A549 treated with DMSO at 1 μM for 4 hours (cell line): Measurements from ENCODE around the gene FCER2. TPM values are rescaled to one million over a fixed set of nuclear protein-coding genes. Genes with fewer than 3 reads are reported as not detected.

Source experiments
- total RNA-seq: library from RNA; stranded (reverse); fragments of 200-300 nt; extraction: Qiagen RNA extraction; gene quantifications from 5 replicates; pipeline ENCODE4 v1.2.3, GENCODE V29; 2022; ENCODE audit warnings: low read depth

Gene FCER2
- total RNA-seq = not detected in 5 replicates

DNA sequence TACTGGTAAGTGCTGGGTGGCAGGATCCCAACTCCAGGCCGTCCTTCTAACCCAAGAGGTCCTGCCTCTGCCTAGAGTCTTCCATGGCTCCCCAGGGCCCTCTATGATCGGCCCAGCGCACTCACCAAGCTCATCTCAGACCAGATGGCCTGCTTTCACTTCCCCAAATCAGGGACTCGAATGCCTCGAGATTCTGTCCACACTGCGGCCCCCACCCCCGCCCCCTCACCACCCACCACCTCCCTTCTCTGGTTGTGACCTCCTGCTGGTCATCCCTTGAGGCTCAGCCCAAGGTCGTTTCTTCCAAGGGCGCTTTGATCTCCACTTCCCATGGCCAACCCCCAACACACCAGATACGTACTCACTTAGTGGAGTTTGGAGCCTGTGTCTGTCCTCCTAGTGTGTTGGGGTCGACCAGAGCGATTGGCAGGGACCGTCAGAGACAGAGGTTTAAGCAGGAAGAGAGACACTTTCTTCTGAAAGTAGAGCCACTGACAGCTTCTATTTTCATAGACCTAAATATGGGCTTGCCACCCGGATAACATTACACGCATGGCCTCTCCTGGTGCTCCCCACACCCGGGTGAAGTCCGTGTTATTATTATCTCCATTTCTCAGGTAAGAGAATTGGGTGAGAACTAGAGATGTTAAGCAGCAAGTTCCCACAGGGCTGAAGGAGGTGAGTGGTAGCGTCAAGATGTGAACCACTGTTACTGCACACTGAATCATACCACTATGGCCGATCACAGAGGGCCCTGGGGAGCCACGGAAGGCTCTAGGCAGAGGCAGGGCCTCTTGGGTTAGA, at the start of gene FCER2:
TSS of gene FCER2 (minus strand) at position 478 of the 804 bp plus-strand sequence. CDS start 2,371 bp downstream, outside the sequence.

DNA sequence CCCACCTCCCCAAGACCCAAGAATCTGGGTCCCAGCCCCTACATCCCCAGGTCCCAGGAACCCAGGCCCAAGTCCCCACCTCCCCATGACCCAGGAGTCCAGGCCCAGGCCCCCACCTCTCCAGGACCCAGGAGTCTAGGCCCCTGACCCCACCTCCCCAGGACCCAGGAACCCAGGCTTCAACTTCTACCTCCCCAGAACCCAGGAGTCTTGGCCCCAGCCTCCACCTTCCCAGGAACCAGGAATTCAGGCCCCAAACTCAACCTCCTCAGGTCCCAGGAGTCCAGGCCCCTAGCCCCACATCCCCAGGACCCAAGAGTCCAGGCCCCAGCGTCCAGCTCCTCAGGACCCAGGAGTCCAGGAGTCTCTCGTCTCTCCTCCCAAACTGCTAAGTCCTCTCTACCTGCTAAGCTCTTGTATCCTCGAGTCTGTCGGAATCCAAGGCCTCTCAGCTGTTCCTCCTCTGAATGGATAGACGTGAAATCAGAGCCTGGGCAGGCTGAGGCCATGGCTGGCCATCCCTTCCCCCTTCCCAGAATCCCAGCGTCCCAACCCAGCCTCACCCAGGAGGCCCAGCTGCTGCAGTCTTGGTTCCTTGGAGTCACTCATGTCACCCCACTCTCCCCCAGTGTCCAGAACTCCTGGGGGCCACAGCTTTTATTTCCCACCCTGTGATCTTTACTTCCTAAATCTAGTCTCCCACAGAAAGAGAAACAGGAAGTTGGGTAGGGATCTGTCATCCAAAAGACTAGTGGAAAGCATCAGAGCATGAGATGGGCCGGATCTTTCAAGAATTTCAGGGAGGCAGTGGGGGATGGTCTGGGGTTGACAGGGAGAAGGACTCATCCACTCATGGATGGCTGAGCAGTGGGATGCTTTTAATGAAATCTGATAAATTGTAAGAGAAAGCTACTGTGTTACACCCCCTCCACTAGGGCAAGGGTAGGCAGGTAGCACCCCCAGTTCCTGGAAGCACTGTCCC, 45.3 kb upstream of the FCER2 start, which contains the start of gene CD209:
TSS of gene CD209 (minus strand) at position 632 of the 982 bp plus-strand sequence. CDS start at position 609, 23 bp downstream.

GRCh38 chr19:7732045-7732444, 30.1 kb upstream of the FCER2 start, which contains the start of gene CLEC4G:
Gene CLEC4G (minus strand): TSS chr19:7732110. CDS start chr19:7732102, 8 bp downstream.

DNA sequence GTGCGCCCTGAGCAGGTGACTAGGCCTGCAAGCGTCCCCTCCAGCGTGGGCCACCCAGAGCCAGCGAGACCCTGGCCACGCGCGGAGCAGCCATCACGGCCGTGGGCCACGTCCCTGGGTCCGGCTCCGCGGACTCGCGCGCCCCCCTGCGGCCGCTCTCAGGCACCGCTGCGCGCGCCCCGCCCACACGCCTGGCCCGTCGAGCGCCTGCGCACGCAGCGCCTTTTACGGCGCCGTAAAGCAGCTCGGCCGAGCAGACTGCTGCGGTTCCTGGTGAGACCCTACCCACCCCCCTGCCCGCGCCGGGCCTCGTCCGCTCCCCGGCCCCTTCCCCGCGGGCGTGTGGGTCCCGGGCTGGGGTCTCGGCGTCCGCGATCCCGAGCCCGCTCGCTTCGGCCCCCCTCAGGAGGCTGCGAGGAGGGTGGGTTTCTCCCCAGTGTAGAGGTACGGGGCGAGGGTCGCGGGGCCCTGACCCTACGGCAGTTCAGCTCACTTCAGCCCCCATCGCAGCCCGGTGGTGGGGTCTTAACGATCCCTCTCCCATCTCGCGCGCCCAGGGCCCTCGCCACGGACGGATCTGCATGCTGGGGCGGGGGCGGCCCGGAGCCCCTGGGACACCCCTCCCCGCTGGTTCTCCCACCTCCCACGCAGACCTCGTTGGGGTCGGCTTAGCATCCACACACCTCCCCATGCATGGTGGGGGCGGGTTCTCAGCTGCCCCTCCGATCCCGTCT, 21.2 kb downstream of the FCER2 start, which contains the start of gene TRAPPC5:
TSS of gene TRAPPC5 (plus strand) at position 228 of the 734 bp plus-strand sequence. CDS start 1,421 bp downstream, outside the sequence.

DNA sequence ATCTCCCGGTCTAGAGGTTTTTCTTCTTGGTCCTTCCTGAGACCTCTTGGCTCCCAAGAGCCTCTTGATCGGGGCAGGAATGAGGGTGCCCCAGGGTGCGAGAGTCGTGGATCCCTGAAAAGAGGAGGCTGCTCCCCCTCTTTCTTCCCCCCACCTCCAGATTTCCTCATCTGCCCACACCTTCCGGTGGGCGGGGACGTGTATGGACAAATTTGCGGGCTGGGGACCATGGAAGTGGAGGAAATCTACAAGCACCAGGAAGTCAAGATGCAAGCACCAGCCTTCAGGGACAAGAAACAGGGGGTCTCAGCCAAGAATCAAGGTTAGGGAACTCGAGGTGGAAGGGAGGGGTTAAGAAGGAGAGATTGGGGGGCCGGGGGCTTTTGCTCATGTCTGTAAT, 25.1 kb downstream of the FCER2 start, which contains the start of gene MCEMP1:
TSS of gene MCEMP1 (plus strand) at position 237 of the 400 bp plus-strand sequence. CDS start at position 268, 31 bp downstream.

DNA sequence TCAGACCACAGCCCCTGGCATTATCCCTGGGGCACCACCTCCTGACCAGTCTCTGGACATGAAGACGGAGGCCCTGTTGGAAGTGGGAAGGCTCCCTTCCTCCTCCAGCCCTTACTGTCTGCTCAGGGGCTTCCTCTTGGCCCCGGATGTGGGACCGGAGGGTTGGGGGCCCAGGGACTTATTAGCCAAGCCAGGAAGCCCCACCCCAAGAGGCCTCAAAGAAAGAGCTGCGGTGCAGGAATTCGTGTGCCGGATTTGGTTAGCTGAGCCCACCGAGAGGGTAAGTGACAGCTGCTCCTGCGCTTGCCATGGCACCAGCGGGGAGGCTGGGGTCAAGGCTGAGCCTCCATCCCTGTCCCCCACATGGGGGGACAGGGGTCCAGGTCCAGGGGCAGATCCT, 33.1 kb downstream of the FCER2 start, which contains the start of gene RETN:
TSS of gene RETN (plus strand) at position 208 of the 400 bp plus-strand sequence. CDS start 278 bp downstream, outside the sequence.

Other genes with a start within 250 kb of the FCER2 start
- gene PEX11G, start 213.1 kb downstream of the FCER2 start, total RNA-seq = 1.7 to 2.3 TPM (median 1.9 TPM) in 5 replicates
- gene ZNF358, start 186.0 kb downstream of the FCER2 start, total RNA-seq = 14.7 to 21.4 TPM (median 16.0 TPM) in 5 replicates
- gene MCOLN1, start 179.5 kb downstream of the FCER2 start, total RNA-seq = 9.9 to 15.7 TPM (median 11.8 TPM) in 5 replicates
- gene PNPLA6, start 166.4 kb downstream of the FCER2 start, total RNA-seq = 32.5 to 42.9 TPM (median 34.6 TPM) in 5 replicates
- gene CAMSAP3, start 106.3 kb downstream of the FCER2 start, total RNA-seq = 2.5 to 4.6 TPM (median 4.1 TPM) in 5 replicates
- 22.3 to 28.5 TPM (median 25.5 TPM) in 5 replicates for gene XAB2, start 72.6 kb downstream of the FCER2 start, total RNA-seq
- 44.0 to 65.6 TPM (median 46.6 TPM) in 5 replicates for gene PET100, start 72.3 kb downstream of the FCER2 start, total RNA-seq
- gene PCP2, start 68.4 kb downstream of the FCER2 start, total RNA-seq = not detected in 5 replicates
- 36.6 to 42.0 TPM (median 39.7 TPM) in 5 replicates for gene STXBP2, start 65.0 kb downstream of the FCER2 start, total RNA-seq
- not detected in 5 replicates for gene RETN, start 33.1 kb downstream of the FCER2 start, total RNA-seq
- not detected in 5 replicates for gene MCEMP1, start 25.0 kb downstream of the FCER2 start, total RNA-seq
- 43.8 to 95.6 TPM (median 89.8 TPM) in 5 replicates for gene TRAPPC5, start 21.3 kb downstream of the FCER2 start, total RNA-seq
- gene CLEC4G, start 30.0 kb upstream of the FCER2 start, total RNA-seq = not detected in 5 replicates
- not detected in 5 replicates for gene CD209, start 45.4 kb upstream of the FCER2 start, total RNA-seq
- gene CLEC4M, start 61.1 kb upstream of the FCER2 start, total RNA-seq = 0.06 TPM in 1 of 5 replicates, not detected in the others
- 1.3 to 1.7 TPM (median 1.5 TPM) in 5 replicates for gene EVI5L, start 128.1 kb upstream of the FCER2 start, total RNA-seq
- gene PRR36, start 172.3 kb upstream of the FCER2 start, total RNA-seq = 0.20 to 0.48 TPM (median 0.34 TPM) in 5 replicates
- gene LRRC8E, start 186.4 kb upstream of the FCER2 start, total RNA-seq = 6.1 to 8.9 TPM (median 7.1 TPM) in 5 replicates
- gene MAP2K7, start 201.7 kb upstream of the FCER2 start, total RNA-seq = 11.8 to 18.7 TPM (median 16.9 TPM) in 5 replicates
- gene TGFBR3L, start 212.7 kb upstream of the FCER2 start, total RNA-seq = 0.52 to 1.8 TPM (median 1.7 TPM) in 5 replicates
- 19.9 to 29.9 TPM (median 28.1 TPM) in 5 replicates for gene SNAPC2, start 218.2 kb upstream of the FCER2 start, total RNA-seq
- 10.0 to 22.5 TPM (median 17.0 TPM) in 5 replicates for gene CTXN1, start 224.0 kb upstream of the FCER2 start, total RNA-seq
- 23.8 to 33.8 TPM (median 29.2 TPM) in 5 replicates for gene TIMM44, start 241.5 kb upstream of the FCER2 start, total RNA-seq